Activated T-cell treated with anti-CD3 and anti-CD28 coated beads for 24 hours (primary cell): ENCODE results near the gene OR4D11.
"Not testable (repeated sequence)": the region's sequence is repeated elsewhere in the genome, so short reads cannot be mapped to it uniquely, and the experiment has no call there.

ENCODE experiments used
- DNase-seq: peaks from one replicate; pipeline ENCODE4 v3.0.0-alpha.2; 2020; ENCODE audit warnings: low read depth

The OR4D11 gene

GRCh38 chr11:59503276-59503675, at the start of gene OR4D11:
TSS of gene OR4D11 (plus strand) at chr11:59503576. CDS start at chr11:59503576, 0 bp downstream.
- DNase-seq = no peak

- DNase-seq = no peak
Measured at GRCh38 chr11:59456661-59457060, 46.7 kb upstream of the OR4D11 start, which contains the start of gene OR4D6. TSS of gene OR4D6 (plus strand) at chr11:59456961. CDS start at chr11:59456961, 0 bp downstream.

GRCh38 chr11:59459916-59460315, 43.5 kb upstream of the OR4D11 start:
- DNase-seq = no peak

GRCh38 chr11:59463190-59463641, 40.2 kb upstream of the OR4D11 start:
- no peak for DNase-seq

GRCh38 chr11:59473015-59473414, 30.4 kb upstream of the OR4D11 start, which contains the start of gene OR4D10:
TSS of gene OR4D10 (plus strand) at chr11:59473315. CDS start at chr11:59477430, 4,115 bp downstream.
- no peak for DNase-seq

- no peak for DNase-seq
Measured at GRCh38 chr11:59475176-59475575, 28.2 kb upstream of the OR4D11 start.

- no peak for DNase-seq
Measured at GRCh38 chr11:59479906-59480305, 23.5 kb upstream of the OR4D11 start.

GRCh38 chr11:59480359-59480758, 23.0 kb upstream of the OR4D11 start:
- no peak for DNase-seq

- no peak for DNase-seq
Measured at GRCh38 chr11:59501931-59502330, 1.4 kb upstream of the OR4D11 start.

GRCh38 chr11:59510941-59511589, 7.7 kb downstream of the OR4D11 start, which contains the start of gene OR4D9:
TSS of gene OR4D9 (plus strand) at chr11:59511539. CDS start at chr11:59514913, 3,374 bp downstream.
- no peak for DNase-seq

- DNase-seq = no peak
Measured at GRCh38 chr11:59511675-59512074, 8.3 kb downstream of the OR4D11 start.

- not testable (repeated sequence) for DNase-seq
Measured at GRCh38 chr11:59520139-59520538, 16.8 kb downstream of the OR4D11 start.

- no peak for DNase-seq
Measured at GRCh38 chr11:59520741-59521140, 17.4 kb downstream of the OR4D11 start.

GRCh38 chr11:59523541-59523940, 20.2 kb downstream of the OR4D11 start:
- DNase-seq = no peak

- DNase-seq = no peak
Measured at GRCh38 chr11:59528711-59529110, 25.3 kb downstream of the OR4D11 start.

GRCh38 chr11:59532620-59533019, 29.2 kb downstream of the OR4D11 start:
- no peak for DNase-seq

GRCh38 chr11:59534676-59535075, 31.3 kb downstream of the OR4D11 start:
- DNase-seq = no peak

- no peak for DNase-seq
Measured at GRCh38 chr11:59542142-59542810, 38.9 kb downstream of the OR4D11 start.

- DNase-seq = not testable (repeated sequence)
Measured at GRCh38 chr11:59543713-59544112, 40.3 kb downstream of the OR4D11 start.

- no peak for DNase-seq
Measured at GRCh38 chr11:59544869-59545178, 41.4 kb downstream of the OR4D11 start.

GRCh38 chr11:59545179-59546020, 42.0 kb downstream of the OR4D11 start:
- no peak for DNase-seq

- not testable (repeated sequence) for DNase-seq
Measured at GRCh38 chr11:59547605-59548308, 44.4 kb downstream of the OR4D11 start.
